Measurements from ENCODE around the gene CALN1.

DNA sequence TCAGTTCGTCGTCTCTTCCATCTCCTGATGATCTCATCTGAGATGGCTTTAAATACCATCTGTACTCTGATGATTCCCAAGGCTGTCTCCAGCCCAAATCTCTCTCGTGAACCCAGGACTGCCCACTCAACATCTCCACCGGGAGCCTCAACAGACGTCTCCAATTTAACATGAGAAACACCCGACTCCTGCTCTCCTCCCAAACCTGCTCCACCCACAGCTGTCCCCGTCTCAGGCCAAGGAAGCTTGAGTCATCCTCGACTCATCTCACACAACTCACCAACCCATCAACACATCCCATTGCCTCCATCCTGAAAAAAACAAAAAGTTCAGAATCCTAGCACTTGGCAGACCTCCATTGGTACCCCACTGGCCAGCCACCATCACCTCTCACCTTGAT, 29.7 kb upstream of the CALN1 start:
- TF ChIP-seq, protein P1, sequence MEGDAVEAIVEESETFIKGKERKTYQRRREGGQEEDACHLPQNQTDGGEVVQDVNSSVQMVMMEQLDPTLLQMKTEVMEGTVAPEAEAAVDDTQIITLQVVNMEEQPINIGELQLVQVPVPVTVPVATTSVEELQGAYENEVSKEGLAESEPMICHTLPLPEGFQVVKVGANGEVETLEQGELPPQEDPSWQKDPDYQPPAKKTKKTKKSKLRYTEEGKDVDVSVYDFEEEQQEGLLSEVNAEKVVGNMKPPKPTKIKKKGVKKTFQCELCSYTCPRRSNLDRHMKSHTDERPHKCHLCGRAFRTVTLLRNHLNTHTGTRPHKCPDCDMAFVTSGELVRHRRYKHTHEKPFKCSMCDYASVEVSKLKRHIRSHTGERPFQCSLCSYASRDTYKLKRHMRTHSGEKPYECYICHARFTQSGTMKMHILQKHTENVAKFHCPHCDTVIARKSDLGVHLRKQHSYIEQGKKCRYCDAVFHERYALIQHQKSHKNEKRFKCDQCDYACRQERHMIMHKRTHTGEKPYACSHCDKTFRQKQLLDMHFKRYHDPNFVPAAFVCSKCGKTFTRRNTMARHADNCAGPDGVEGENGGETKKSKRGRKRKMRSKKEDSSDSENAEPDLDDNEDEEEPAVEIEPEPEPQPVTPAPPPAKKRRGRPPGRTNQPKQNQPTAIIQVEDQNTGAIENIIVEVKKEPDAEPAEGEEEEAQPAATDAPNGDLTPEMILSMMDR (IDR thresholded peaks at IDR 0.05; ENCODE audit: control extremely low read depth in 1 of 3, insufficient read depth in 1 of 3, low read depth in 1 of 3, low read length in 3 of 3) = no peak
- no peak for TF ChIP-seq TAF1 (IDR thresholded peaks at IDR 0.05; ENCODE audit: low read depth, low read length)
- TF ChIP-seq POLR2A (IDR thresholded peaks at IDR 0.05; ENCODE audit: control extremely low read depth in 1 of 2, low read depth in 2 of 2, low read length in 2 of 2) = no peak
- TF ChIP-seq, protein P2, sequence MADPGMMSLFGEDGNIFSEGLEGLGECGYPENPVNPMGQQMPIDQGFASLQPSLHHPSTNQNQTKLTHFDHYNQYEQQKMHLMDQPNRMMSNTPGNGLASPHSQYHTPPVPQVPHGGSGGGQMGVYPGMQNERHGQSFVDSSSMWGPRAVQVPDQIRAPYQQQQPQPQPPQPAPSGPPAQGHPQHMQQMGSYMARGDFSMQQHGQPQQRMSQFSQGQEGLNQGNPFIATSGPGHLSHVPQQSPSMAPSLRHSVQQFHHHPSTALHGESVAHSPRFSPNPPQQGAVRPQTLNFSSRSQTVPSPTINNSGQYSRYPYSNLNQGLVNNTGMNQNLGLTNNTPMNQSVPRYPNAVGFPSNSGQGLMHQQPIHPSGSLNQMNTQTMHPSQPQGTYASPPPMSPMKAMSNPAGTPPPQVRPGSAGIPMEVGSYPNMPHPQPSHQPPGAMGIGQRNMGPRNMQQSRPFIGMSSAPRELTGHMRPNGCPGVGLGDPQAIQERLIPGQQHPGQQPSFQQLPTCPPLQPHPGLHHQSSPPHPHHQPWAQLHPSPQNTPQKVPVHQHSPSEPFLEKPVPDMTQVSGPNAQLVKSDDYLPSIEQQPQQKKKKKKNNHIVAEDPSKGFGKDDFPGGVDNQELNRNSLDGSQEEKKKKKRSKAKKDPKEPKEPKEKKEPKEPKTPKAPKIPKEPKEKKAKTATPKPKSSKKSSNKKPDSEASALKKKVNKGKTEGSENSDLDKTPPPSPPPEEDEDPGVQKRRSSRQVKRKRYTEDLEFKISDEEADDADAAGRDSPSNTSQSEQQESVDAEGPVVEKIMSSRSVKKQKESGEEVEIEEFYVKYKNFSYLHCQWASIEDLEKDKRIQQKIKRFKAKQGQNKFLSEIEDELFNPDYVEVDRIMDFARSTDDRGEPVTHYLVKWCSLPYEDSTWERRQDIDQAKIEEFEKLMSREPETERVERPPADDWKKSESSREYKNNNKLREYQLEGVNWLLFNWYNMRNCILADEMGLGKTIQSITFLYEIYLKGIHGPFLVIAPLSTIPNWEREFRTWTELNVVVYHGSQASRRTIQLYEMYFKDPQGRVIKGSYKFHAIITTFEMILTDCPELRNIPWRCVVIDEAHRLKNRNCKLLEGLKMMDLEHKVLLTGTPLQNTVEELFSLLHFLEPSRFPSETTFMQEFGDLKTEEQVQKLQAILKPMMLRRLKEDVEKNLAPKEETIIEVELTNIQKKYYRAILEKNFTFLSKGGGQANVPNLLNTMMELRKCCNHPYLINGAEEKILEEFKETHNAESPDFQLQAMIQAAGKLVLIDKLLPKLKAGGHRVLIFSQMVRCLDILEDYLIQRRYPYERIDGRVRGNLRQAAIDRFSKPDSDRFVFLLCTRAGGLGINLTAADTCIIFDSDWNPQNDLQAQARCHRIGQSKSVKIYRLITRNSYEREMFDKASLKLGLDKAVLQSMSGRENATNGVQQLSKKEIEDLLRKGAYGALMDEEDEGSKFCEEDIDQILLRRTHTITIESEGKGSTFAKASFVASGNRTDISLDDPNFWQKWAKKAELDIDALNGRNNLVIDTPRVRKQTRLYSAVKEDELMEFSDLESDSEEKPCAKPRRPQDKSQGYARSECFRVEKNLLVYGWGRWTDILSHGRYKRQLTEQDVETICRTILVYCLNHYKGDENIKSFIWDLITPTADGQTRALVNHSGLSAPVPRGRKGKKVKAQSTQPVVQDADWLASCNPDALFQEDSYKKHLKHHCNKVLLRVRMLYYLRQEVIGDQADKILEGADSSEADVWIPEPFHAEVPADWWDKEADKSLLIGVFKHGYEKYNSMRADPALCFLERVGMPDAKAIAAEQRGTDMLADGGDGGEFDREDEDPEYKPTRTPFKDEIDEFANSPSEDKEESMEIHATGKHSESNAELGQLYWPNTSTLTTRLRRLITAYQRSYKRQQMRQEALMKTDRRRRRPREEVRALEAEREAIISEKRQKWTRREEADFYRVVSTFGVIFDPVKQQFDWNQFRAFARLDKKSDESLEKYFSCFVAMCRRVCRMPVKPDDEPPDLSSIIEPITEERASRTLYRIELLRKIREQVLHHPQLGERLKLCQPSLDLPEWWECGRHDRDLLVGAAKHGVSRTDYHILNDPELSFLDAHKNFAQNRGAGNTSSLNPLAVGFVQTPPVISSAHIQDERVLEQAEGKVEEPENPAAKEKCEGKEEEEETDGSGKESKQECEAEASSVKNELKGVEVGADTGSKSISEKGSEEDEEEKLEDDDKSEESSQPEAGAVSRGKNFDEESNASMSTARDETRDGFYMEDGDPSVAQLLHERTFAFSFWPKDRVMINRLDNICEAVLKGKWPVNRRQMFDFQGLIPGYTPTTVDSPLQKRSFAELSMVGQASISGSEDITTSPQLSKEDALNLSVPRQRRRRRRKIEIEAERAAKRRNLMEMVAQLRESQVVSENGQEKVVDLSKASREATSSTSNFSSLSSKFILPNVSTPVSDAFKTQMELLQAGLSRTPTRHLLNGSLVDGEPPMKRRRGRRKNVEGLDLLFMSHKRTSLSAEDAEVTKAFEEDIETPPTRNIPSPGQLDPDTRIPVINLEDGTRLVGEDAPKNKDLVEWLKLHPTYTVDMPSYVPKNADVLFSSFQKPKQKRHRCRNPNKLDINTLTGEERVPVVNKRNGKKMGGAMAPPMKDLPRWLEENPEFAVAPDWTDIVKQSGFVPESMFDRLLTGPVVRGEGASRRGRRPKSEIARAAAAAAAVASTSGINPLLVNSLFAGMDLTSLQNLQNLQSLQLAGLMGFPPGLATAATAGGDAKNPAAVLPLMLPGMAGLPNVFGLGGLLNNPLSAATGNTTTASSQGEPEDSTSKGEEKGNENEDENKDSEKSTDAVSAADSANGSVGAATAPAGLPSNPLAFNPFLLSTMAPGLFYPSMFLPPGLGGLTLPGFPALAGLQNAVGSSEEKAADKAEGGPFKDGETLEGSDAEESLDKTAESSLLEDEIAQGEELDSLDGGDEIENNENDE (IDR thresholded peaks at IDR 0.05; ENCODE audit: insufficient replicate concordance, low read length) = no peak
- TF ChIP-seq, protein P3, sequence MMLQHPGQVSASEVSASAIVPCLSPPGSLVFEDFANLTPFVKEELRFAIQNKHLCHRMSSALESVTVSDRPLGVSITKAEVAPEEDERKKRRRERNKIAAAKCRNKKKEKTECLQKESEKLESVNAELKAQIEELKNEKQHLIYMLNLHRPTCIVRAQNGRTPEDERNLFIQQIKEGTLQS (IDR thresholded peaks at IDR 0.05; ENCODE audit: insufficient read depth, low read depth, low read length) = no peak
- TF ChIP-seq POLR2AphosphoS5 (IDR thresholded peaks at IDR 0.05; ENCODE audit: low read depth, low read length) = no peak
- no peak for TF ChIP-seq JUND (IDR thresholded peaks at IDR 0.05; ENCODE audit: low read length)
- TF ChIP-seq, protein P4, sequence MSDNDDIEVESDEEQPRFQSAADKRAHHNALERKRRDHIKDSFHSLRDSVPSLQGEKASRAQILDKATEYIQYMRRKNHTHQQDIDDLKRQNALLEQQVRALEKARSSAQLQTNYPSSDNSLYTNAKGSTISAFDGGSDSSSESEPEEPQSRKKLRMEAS (IDR thresholded peaks at IDR 0.05) = no peak
- no peak for TF ChIP-seq HDAC6 (IDR thresholded peaks at IDR 0.05; ENCODE audit: low read depth, low read length)
- TF ChIP-seq SP1 (IDR thresholded peaks at IDR 0.05; ENCODE audit: low read depth, low read length) = no peak
- no peak for TF ChIP-seq SP4 (IDR thresholded peaks at IDR 0.05; ENCODE audit: low read length)
- TF ChIP-seq TCF12 (IDR thresholded peaks at IDR 0.05; ENCODE audit: low read depth, low read length) = no peak

All from H1 (cell line).